Activated CD8-positive, alpha-beta T cell treated with anti-CD3 and anti-CD28 coated beads for 36 hours (primary cell): ENCODE data around the gene PIK3R2. TPM values are rescaled to one million over a fixed set of nuclear protein-coding genes. Genes with fewer than 3 reads are reported as not detected.

Source experiments
- ATAC-seq: fragments of 200-7000 bp; cut with Tn5 transposase; one replicate; pipeline ENCODE4 v1.10.0; 2021; ENCODE audit warnings: mild to moderate bottlenecking, moderate library complexity
- CTCF ChIA-PET: fragments of 350-600 bp; sonication (Branson Sonifier 250); formaldehyde crosslinking; loops from one replicate; lab custom pipeline; 2021; ENCODE audit warnings: antibody characterized with exemption; lab: Charles Lee
- POLR2A ChIA-PET: fragments of 350-600 bp; sonication (Branson Sonifier 250); formaldehyde crosslinking; loops from one replicate; lab custom pipeline; 2021; ENCODE audit warnings: antibody characterized with exemption; lab: Charles Lee
- DNase-seq: peaks from one replicate; pipeline ENCODE4 v3.0.0-alpha.2; 2020
- H3K27ac Mint-ChIP-seq: one replicate; pipeline ENCODE4 v1.8.0; 2021; ENCODE audit warnings: mild to moderate bottlenecking, mixed read lengths
- H3K27me3 Mint-ChIP-seq: one replicate; pipeline ENCODE4 v1.8.0; 2021; ENCODE audit warnings: mixed read lengths
- H3K36me3 Mint-ChIP-seq: one replicate; pipeline ENCODE4 v1.8.0; 2021; ENCODE audit warnings: low read depth, mixed read lengths
- H3K4me1 Mint-ChIP-seq: one replicate; pipeline ENCODE4 v1.8.0; 2021; ENCODE audit warnings: low read depth, mixed read lengths
- H3K4me3 Mint-ChIP-seq: one replicate; pipeline ENCODE4 v1.8.0; 2021; ENCODE audit warnings: mild to moderate bottlenecking, moderate library complexity, mixed read lengths
- H3K9me3 Mint-ChIP-seq: one replicate; pipeline ENCODE4 v1.8.0; 2021; ENCODE audit warnings: mixed read lengths
- intact Hi-C: fragments of 100-400 bp; cut with micrococcal nuclease; formaldehyde crosslinking; loops from one replicate; pipeline ENCODE4 v1.10.0; 2022
- total RNA-seq, 2 experiments: library from RNA; stranded (reverse); gene quantifications; one replicate each; pipeline ENCODE4 v1.2.3, GENCODE V29; 2021
- TF ChIP-seq, protein P1 (sequence below): fragments of 200-600 bp; IDR thresholded peaks from one replicate; pipeline ENCODE4 v1.8.0; 2022; ENCODE audit warnings: antibody characterized with exemption, mild to moderate bottlenecking

The PIK3R2 gene
- total RNA-seq, 2 experiments from 2014 or later = 15.0 to 15.8 TPM

DNA sequence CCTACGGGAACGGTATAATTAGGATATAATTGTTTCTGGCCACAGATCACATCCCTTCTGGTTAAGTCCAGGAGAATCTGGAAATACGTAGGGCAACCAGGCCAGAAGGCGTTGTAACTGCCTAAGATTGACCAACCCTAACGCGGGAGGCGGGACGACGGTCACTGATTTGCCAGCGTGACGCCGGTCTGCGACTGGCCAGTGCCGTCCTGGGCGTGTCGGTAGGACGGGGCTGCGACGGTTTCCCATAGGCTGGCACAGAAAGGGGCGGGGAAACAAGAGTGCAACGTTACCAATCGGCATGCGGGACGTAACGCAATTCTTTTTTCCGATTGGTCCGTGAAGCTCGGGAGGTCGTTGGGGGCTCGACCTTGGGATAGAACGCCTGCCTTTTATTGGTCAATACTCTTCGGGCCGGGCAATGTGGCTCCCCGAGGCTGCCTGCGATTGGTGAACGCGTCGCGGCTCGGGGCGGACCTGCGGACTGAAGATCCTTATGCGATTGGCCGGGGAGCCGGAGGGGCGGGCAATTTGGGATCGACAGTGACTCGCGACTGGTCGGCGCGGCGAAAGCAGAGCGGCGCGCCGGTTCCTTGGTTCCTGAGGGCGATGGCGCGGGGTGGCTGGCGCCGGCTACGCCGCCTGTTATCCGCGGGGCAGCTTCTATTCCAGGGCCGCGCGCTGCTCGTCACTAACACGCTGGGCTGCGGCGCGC, 39.9 kb downstream of the PIK3R2 start, which contains the start of gene MPV17L2:
TSS of gene MPV17L2 (plus strand) at position 546 of the 715 bp plus-strand sequence. CDS start at position 610, 64 bp downstream.
- H3K9me3 Mint-ChIP-seq = no peaks in the 10 kb centered on the region
- peak; percentile 99 for DNase-seq
- peak; percentile 93 for ATAC-seq
- peaks cover 20% of the 10 kb centered on the region for H3K4me1 Mint-ChIP-seq
- ChIA-PET POLR2A (interaction anchor here (1.0 to 4.7 kb wide), 8 partner anchors 9 to 226 kb away, joined by 3 to 25 read pairs (median 4); partner anchors contain the start of genes RAB3A and SSBP4), CTCF (interaction anchor here (0.6 to 5.3 kb wide), 20 partner anchors 9 to 221 kb away, joined by 3 to 52 read pairs (median 4); partner anchors contain the start of gene RAB3A)
- peak within 1 kb of the TSS; percentile 88 for H3K27ac Mint-ChIP-seq
- peaks cover under 1% of the 10 kb centered on the region for H3K36me3 Mint-ChIP-seq
- TF ChIP-seq, protein P1, sequence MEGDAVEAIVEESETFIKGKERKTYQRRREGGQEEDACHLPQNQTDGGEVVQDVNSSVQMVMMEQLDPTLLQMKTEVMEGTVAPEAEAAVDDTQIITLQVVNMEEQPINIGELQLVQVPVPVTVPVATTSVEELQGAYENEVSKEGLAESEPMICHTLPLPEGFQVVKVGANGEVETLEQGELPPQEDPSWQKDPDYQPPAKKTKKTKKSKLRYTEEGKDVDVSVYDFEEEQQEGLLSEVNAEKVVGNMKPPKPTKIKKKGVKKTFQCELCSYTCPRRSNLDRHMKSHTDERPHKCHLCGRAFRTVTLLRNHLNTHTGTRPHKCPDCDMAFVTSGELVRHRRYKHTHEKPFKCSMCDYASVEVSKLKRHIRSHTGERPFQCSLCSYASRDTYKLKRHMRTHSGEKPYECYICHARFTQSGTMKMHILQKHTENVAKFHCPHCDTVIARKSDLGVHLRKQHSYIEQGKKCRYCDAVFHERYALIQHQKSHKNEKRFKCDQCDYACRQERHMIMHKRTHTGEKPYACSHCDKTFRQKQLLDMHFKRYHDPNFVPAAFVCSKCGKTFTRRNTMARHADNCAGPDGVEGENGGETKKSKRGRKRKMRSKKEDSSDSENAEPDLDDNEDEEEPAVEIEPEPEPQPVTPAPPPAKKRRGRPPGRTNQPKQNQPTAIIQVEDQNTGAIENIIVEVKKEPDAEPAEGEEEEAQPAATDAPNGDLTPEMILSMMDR = no peak
- H3K4me3 Mint-ChIP-seq = peak within 1 kb of the TSS; percentile 79
- intact Hi-C loops = no loop called here
- no peaks in the 10 kb centered on the region for H3K27me3 Mint-ChIP-seq

GRCh38 chr19:18193388-18194180, 40.6 kb downstream of the PIK3R2 start:
- peak overlapping the region; percentile 88 for H3K27ac Mint-ChIP-seq
- H3K27me3 Mint-ChIP-seq = no peaks in the 10 kb centered on the region
- ATAC-seq (no peak), DNase-seq (peak; percentile 18)
- ChIA-PET CTCF (interaction anchor here (0.6 to 5.3 kb wide), 14 partner anchors 10 to 149 kb away, joined by 3 to 52 read pairs (median 4); partner anchors contain the start of gene RAB3A), POLR2A (interaction anchor here (1.1 to 4.7 kb wide), 7 partner anchors 10 to 225 kb away, joined by 3 to 25 read pairs (median 4); partner anchors contain the start of genes JUND, RAB3A and SSBP4)
- H3K36me3 Mint-ChIP-seq = peaks cover 6% of the 10 kb centered on the region
- H3K9me3 Mint-ChIP-seq = no peaks in the 10 kb centered on the region
- peaks cover 20% of the 10 kb centered on the region for H3K4me1 Mint-ChIP-seq
- H3K4me3 Mint-ChIP-seq = peak overlapping the region; percentile 79
- intact Hi-C loops = no loop called here
- TF ChIP-seq, protein P1 = no peak

GRCh38 chr19:18194181-18194530, 41.2 kb downstream of the PIK3R2 start:
- DNase-seq = no peak
- Mint-ChIP-seq H3K27ac (peak overlapping the region; percentile 88), H3K4me3 (peak overlapping the region; percentile 79), H3K36me3 (peaks cover 10% of the 10 kb centered on the region), H3K4me1 (peaks cover 20% of the 10 kb centered on the region), H3K9me3 (no peaks in the 10 kb centered on the region), H3K27me3 (no peaks in the 10 kb centered on the region)
- ATAC-seq = no peak
- ChIA-PET CTCF (interaction anchor here (1.3 to 5.3 kb wide), 4 partner anchors 10 to 81 kb away, joined by 3 to 52 read pairs (median 4); partner anchors contain the start of gene RAB3A), POLR2A (interaction anchor here (1.1 to 4.7 kb wide), 6 partner anchors 10 to 225 kb away, joined by 3 to 25 read pairs (median 4); partner anchors contain the start of genes JUND, RAB3A and SSBP4)
- intact Hi-C loops = no loop called here
- TF ChIP-seq, protein P1 = no peak

DNA sequence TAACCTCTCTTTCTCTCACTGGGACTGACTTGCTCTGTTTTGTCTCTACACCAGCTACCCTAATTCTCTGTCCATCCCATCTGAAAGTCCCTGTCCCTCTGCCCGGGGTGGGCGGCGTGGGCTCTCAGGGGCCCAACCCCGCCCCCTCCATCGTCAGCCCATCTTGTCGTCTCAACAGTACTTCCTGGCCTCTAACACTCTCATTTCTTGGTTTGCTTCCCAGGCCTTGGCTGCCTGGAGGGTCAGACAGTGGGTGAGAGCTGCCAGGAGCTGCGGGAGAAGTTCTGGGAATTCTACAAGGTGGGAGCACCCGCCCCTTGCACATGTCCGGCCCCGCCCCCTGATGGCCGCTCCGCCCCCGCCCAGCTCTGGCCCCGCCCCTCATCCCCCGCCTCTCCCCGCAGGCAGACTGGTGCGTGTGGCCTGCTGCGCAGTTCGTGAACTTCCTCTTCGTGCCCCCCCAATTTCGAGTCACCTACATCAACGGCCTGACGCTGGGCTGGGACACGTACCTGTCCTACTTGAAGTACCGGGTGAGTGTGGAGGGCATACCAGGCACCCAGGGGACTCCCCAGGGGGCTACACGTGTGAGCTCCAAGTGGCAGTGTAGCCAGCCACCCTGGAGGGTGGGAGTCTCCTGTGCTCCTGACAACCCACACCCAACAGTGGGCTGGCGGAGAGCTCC, 41.7 kb downstream of the PIK3R2 start:
- Mint-ChIP-seq H3K27me3 (no peaks in the 10 kb centered on the region), H3K4me3 (peak overlapping the region; percentile 79), H3K4me1 (peaks cover 20% of the 10 kb centered on the region), H3K36me3 (peaks cover 10% of the 10 kb centered on the region), H3K27ac (peak overlapping the region; percentile 75), H3K9me3 (no peaks in the 10 kb centered on the region)
- CTCF ChIA-PET = interaction anchor here (1.3 to 5.3 kb wide), 4 partner anchors 9 to 81 kb away, joined by 3 to 52 read pairs (median 4); partner anchors contain the start of gene RAB3A
- POLR2A ChIA-PET = interaction anchor here (1.4 to 4.7 kb wide), 3 partner anchors 10 to 224 kb away, joined by 3 to 25 read pairs (median 4); partner anchors contain the start of genes JUND, RAB3A and SSBP4
- intact Hi-C loops = no loop called here
- DNase-seq (peak; percentile 59), ATAC-seq (no peak)
- TF ChIP-seq, protein P1 = no peak
